Activated CD4-positive, alpha-beta T cell treated with anti-CD3 and anti-CD28 coated beads for 48 hours (primary cell): ENCODE results near the gene CT45A7.
"Not testable (repeated sequence)": the region's sequence is repeated elsewhere in the genome, so short reads cannot be mapped to it uniquely, and the experiment has no call there.

Experiments
- DNase-seq: peaks from one replicate; pipeline ENCODE4 v3.0.0-alpha.2; 2020

Gene CT45A7, protein sequence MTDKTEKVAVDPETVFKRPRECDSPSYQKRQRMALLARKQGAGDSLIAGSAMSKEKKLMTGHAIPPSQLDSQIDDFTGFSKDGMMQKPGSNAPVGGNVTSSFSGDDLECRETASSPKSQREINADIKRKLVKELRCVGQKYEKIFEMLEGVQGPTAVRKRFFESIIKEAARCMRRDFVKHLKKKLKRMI

DNA sequence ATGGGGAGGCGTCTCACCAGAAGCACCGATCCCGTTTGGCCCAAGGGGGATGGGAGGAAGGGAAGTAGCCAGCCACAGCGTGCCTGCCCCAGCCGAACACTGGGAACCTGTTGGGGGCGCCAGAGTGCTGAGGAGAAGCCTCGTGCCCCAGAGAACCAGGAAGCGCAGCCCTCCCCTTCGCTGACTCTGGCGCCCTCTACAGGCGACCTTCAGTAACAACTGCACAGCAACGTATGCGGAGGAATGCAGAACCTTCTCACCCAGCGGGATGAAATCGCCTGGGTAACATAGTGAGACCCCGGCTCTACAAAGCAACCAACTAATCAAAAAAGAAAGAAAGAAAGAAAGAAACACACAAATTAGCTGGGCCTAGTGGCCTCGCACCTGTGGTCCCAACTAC, at the start of gene CT45A7:
Gene CT45A7 (minus strand): TSS at position 101 of the 400 bp plus-strand sequence. CDS start 3,747 bp downstream, outside the sequence.
- not testable (repeated sequence) for DNase-seq

DNA sequence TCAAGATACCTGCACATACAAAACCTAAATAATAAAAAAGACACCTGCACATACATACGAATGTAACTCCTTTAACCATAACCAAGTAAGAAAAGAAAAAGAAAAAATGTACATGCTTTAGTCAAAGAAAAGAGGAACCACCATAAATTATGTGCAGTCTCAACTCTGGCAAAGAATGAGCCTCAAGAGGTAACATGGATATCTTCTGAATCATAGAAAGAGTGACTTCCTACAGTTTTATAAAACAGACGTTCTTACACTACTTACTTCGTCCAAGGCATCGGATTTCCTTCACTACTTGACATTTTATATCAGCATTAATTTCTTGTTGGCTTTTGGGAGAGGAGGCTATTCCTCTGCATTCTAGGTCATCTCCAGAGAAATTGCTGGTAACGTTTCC, 45.7 kb upstream of the CT45A7 start:
- DNase-seq, result not testable (repeated sequence)

DNA sequence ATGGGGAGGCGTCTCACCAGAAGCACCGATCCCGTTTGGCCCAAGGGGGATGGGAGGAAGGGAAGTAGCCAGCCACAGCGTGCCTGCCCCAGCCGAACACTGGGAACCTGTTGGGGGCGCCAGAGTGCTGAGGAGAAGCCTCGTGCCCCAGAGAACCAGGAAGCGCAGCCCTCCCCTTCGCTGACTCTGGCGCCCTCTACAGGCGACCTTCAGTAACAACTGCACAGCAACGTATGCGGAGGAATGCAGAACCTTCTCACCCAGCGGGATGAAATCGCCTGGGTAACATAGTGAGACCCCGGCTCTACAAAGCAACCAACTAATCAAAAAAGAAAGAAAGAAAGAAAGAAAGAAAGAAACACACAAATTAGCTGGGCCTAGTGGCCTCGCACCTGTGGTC, 34.6 kb upstream of the CT45A7 start, which contains the start of gene CT45A9:
Gene CT45A9 (minus strand): TSS at position 101 of the 400 bp plus-strand sequence. CDS start 3,751 bp downstream, outside the sequence.
- DNase-seq, result not testable (repeated sequence)

DNA sequence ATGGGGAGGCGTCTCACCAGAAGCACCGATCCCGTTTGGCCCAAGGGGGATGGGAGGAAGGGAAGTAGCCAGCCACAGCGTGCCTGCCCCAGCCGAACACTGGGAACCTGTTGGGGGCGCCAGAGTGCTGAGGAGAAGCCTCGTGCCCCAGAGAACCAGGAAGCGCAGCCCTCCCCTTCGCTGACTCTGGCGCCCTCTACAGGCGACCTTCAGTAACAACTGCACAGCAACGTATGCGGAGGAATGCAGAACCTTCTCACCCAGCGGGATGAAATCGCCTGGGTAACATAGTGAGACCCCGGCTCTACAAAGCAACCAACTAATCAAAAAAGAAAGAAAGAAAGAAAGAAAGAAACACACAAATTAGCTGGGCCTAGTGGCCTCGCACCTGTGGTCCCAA, 17.4 kb upstream of the CT45A7 start, which contains the start of gene CT45A8:
Gene CT45A8 (minus strand): TSS at position 101 of the 400 bp plus-strand sequence. CDS start 3,755 bp downstream, outside the sequence.
- not testable (repeated sequence) for DNase-seq

DNA sequence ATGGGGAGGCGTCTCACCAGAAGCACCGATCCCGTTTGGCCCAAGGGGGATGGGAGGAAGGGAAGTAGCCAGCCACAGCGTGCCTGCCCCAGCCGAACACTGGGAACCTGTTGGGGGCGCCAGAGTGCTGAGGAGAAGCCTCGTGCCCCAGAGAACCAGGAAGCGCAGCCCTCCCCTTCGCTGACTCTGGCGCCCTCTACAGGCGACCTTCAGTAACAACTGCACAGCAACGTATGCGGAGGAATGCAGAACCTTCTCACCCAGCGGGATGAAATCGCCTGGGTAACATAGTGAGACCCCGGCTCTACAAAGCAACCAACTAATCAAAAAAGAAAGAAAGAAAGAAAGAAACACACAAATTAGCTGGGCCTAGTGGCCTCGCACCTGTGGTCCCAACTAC, 17.2 kb downstream of the CT45A7 start, which contains the start of gene CT45A2:
Gene CT45A2 (minus strand): TSS at position 101 of the 400 bp plus-strand sequence. CDS start 3,747 bp downstream, outside the sequence.
- not testable (repeated sequence) for DNase-seq

DNA sequence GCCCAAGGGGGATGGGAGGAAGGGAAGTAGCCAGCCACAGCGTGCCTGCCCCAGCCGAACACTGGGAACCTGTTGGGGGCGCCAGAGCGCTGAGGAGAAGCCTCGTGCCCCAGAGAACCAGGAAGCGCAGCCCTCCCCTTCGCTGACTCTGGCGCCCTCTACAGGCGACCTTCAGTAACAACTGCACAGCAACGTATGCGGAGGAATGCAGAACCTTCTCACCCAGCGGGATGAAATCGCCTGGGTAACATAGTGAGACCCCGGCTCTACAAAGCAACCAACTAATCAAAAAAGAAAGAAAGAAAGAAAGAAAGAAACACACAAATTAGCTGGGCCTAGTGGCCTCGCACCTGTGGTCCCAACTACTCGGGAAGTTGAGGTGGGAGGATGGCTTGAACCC, 34.4 kb downstream of the CT45A7 start, which contains the start of gene CT45A6:
Gene CT45A6 (minus strand): TSS at position 101 of the 400 bp plus-strand sequence. CDS start 3,794 bp downstream, outside the sequence.
- DNase-seq, result not testable (repeated sequence)

DNA sequence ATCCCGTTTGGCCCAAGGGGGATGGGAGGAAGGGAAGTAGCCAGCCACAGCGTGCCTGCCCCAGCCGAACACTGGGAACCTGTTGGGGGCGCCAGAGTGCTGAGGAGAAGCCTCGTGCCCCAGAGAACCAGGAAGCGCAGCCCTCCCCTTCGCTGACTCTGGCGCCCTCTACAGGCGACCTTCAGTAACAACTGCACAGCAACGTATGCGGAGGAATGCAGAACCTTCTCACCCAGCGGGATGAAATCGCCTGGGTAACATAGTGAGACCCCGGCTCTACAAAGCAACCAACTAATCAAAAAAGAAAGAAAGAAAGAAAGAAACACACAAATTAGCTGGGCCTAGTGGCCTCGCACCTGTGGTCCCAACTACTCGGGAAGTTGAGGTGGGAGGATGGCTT, 51.7 kb downstream of the CT45A7 start, which contains the start of gene CT45A5:
Gene CT45A5 (minus strand): TSS at position 101 of the 400 bp plus-strand sequence. CDS start 3,774 bp downstream, outside the sequence.
- DNase-seq, result not testable (repeated sequence)
